Esophagus muscularis mucosa (tissue), 4 donors: Measurements from ENCODE around the gene ATP7A. TPM values are rescaled to one million over a fixed set of nuclear protein-coding genes. Genes with fewer than 3 reads are reported as not detected.
A peak's percentile ranks its signal among the peaks of the same experiment; 100 is the strongest.
"Not testable (repeated sequence)": the region's sequence is repeated elsewhere in the genome, so short reads cannot be mapped to it uniquely, and the experiment has no call there.

Experiments used
- DNase-seq: peaks from one replicate; pipeline ENCODE4 v3.0.0-alpha.2; 2017; ENCODE audit errors: extremely low spot score
- H3K27ac ChIP-seq, 4 donors: fragments of 200-600 bp; sonication (generic); replicated peaks in 1 of 4; 1 replicate in 3 of 4; 2 replicates in 1 of 4; pipeline ENCODE4 v1.5.1; 2016 to 2019; ENCODE audit warnings: mild to moderate bottlenecking in 1 of 4
- H3K27me3 ChIP-seq, 4 donors: fragments of 200-600 bp; sonication (generic); one replicate each; pipeline versions ENCODE4 v1.5.1 to v1.6.0; 2016 to 2019
- H3K36me3 ChIP-seq, 4 donors: fragments of 200-600 bp; sonication (generic); one replicate each; pipeline ENCODE4 v1.5.1; 2016 to 2019
- H3K4me1 ChIP-seq, 4 donors: fragments of 200-600 bp; sonication (generic); one replicate each; pipeline ENCODE4 v1.5.1; 2016 to 2019
- H3K4me3 ChIP-seq, 4 donors: fragments of 200-600 bp; sonication (generic); 1 replicate in 2 of 4; 2 replicates in 2 of 4; pipeline ENCODE4 v1.5.1; 2016 to 2019; ENCODE audit warnings: mild to moderate bottlenecking in 4 of 4, moderate library complexity in 1 of 4
- H3K9me3 ChIP-seq, 4 donors: fragments of 200-600 bp; sonication (generic); 1 replicate in 3 of 4; 2 replicates in 1 of 4; pipeline ENCODE4 v1.5.1; 2016 to 2019
- EP300 ChIP-seq: sonication (generic); formaldehyde crosslinking; IDR thresholded peaks from one replicate; pipeline ENCODE4 v1.6.1; 2017; ENCODE audit warnings: antibody characterized with exemption
- POLR2A ChIP-seq: fragments of 450-650 bp; IDR thresholded peaks from one replicate; pipeline ENCODE4 v1.6.1; 2017; ENCODE audit warnings: antibody characterized with exemption, moderate library complexity, mild to moderate bottlenecking, low read depth
- POLR2AphosphoS5 ChIP-seq, 2 donors: sonication (generic); formaldehyde crosslinking; IDR thresholded peaks; one replicate each; pipeline ENCODE4 v1.6.1; 2017; ENCODE audit warnings: antibody characterized with exemption in 2 of 2
- WGBS: methylation state at CpG from one replicate; pipeline ENCODE4 v1.1.5; 2018; 5-methylcytosine and 5-hydroxymethylcytosine counted together
- intact Hi-C: fragments of 100-400 bp; cut with DNase I; formaldehyde crosslinking; loops from one replicate; pipeline ENCODE4 v1.15.1; 2023
- small RNA-seq, 3 donors: library from RNA; depleted of rRNA; stranded (forward); fragments of <200 nt; gene quantifications; one replicate each; pipeline ENCODE3, GENCODE V24; 2016
- total RNA-seq, 4 donors: library from RNA; depleted of rRNA; stranded (reverse); fragments of >200 nt; gene quantifications; one replicate each; pipeline versions ENCODE4 v1.1.0 to v1.2.1, GENCODE V29; 2016
- TF ChIP-seq, protein P1 (sequence below), 3 experiments: fragments of 200-600 bp in 2 of 3; fragments of 450-650 bp in 1 of 3; sonication (generic) in 2 of 3; IDR thresholded peaks; one replicate each; pipeline ENCODE4 v1.5.1; 2017 to 2019; ENCODE audit warnings: antibody characterized with exemption in 3 of 3, mild to moderate bottlenecking in 2 of 3, moderate library complexity in 1 of 3

ATP7A gene
- total RNA-seq, 4 donors from 2014 or later, result 10.7 to 14.1 (median 12.8) TPM

- H3K9me3 ChIP-seq, result peaks cover 0 to 8% (median 0%) of the 10 kb centered on the region in 4 donors
- no peak for DNase-seq
- TF ChIP-seq, protein P1, sequence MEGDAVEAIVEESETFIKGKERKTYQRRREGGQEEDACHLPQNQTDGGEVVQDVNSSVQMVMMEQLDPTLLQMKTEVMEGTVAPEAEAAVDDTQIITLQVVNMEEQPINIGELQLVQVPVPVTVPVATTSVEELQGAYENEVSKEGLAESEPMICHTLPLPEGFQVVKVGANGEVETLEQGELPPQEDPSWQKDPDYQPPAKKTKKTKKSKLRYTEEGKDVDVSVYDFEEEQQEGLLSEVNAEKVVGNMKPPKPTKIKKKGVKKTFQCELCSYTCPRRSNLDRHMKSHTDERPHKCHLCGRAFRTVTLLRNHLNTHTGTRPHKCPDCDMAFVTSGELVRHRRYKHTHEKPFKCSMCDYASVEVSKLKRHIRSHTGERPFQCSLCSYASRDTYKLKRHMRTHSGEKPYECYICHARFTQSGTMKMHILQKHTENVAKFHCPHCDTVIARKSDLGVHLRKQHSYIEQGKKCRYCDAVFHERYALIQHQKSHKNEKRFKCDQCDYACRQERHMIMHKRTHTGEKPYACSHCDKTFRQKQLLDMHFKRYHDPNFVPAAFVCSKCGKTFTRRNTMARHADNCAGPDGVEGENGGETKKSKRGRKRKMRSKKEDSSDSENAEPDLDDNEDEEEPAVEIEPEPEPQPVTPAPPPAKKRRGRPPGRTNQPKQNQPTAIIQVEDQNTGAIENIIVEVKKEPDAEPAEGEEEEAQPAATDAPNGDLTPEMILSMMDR (IDR thresholded peaks at IDR 0.05), result no peak
- TF ChIP-seq POLR2A (no peak), POLR2AphosphoS5 (IDR thresholded peaks at IDR 0.05) (no peak), EP300 (no peak)
- no peaks in the 10 kb centered on the region for H3K36me3 ChIP-seq
- no peak overlapping the region for H3K4me3 ChIP-seq
- H3K27ac ChIP-seq, result no peak overlapping the region
- intact Hi-C loops, result no loop called here
- H3K4me1 ChIP-seq, result no peaks in the 10 kb centered on the region
- no peaks in the 10 kb centered on the region for H3K27me3 ChIP-seq
These were observed 163.6 kb downstream of the ATP7A start for GRCh38 chrX:78074088-78074487.

DNA sequence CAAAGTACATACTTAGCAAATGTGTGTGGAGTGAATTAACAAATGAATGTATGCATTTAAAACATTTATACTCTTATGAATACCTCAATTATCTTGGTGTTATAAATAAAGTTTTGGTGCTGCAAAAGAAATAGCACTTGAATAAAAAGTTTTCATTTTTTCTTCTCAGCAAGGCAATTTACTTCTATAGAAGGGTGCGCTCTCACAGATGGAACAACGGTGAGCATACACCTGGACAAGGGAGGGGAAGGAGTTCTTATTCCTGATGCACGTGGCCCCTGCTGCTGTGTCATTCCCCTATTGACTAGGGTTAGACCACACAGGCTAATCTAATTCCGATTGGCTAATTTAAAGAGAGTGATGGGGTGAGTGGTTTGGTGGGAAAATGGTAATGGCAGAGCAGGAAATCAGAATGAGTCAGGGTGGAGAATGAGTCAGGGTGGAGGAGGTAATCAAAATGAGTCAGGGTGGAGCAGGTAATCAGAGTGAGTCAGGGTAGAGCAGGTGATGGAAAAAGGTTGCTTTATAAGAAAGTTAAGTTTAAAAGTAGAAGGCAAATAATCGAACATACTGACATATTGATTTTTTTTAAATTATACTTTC is 165.4 kb downstream of the ATP7A start:
- 81% methylated on average over 5 of the region's 5 CpGs for WGBS
- H3K9me3 ChIP-seq, result peaks cover 0 to 8% (median 0%) of the 10 kb centered on the region in 4 donors
- no peaks in the 10 kb centered on the region for H3K27me3 ChIP-seq
- DNase-seq, result no peak
- no peak for TF ChIP-seq EP300
- TF ChIP-seq POLR2A, result no peak
- TF ChIP-seq, protein P1 (IDR thresholded peaks at IDR 0.05), result no peak
- TF ChIP-seq POLR2AphosphoS5 (IDR thresholded peaks at IDR 0.05), result no peak
- no peak overlapping the region for H3K4me3 ChIP-seq
- H3K27ac ChIP-seq, result no peak overlapping the region
- intact Hi-C loops, result no loop called here
- H3K4me1 ChIP-seq, result no peaks in the 10 kb centered on the region
- no peaks in the 10 kb centered on the region for H3K36me3 ChIP-seq

DNA sequence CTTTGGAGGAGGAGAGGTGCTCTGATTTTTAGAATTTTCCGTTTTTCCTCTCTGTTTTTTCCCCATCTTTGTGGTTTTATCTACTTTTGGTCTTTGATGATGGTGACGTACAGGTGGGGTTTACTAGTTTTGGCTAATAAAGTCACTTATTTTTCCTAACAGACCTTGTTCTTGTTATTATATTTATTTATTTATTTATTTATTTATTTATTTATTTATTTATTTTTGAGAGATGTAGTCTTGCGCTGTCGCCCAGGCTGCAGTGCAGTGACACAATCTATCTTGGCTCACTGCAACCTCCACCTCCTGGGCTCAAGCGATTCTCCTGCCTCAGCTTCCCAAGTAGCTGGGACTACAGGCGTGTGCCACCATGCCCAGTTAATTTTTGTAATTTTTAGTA is 170.9 kb downstream of the ATP7A start:
- intact Hi-C loops, H3K4me1 ChIP-seq, DNase-seq, H3K27ac ChIP-seq, H3K4me3 ChIP-seq, H3K9me3 ChIP-seq, H3K27me3 ChIP-seq, H3K36me3 ChIP-seq: not testable (repeated sequence)
- WGBS, result 79% methylated on average over 6 of the region's 6 CpGs

- H3K4me1 ChIP-seq, result no peaks in the 10 kb centered on the region
These were observed 181.8 kb downstream of the ATP7A start for GRCh38 chrX:78092296-78092695.

DNA sequence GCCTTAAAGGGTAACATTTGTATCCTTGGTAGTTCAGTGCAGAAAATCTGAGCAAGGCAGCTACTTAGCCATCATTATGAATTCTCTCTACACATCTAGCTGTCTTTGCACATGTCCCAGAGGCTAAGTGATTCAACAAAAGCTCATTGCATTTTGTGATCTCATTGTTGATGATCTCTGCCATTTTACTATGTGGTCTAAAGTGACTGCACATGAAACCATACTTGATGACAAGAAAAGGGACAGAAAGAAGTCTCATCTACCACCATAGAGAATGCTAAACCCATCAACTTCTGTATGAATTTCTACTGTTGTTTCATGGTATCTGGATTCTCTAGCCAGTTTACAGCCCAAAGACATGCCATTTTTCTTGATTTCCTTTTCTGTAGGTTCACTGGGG is 187.6 kb downstream of the ATP7A start:
- intact Hi-C loops, result no loop called here
- no peak for DNase-seq
- Histone ChIP-seq H3K4me1 (peaks cover 0 to 2% (median under 1%) of the 10 kb centered on the region in 4 donors), H3K27me3 (peaks cover 0 to 5% (median 0%) of the 10 kb centered on the region in 4 donors), H3K9me3 (no peaks in the 10 kb centered on the region), H3K27ac (no peak overlapping the region), H3K4me3 (no peak overlapping the region), H3K36me3 (no peaks in the 10 kb centered on the region)
- TF ChIP-seq, protein P1 (IDR thresholded peaks at IDR 0.05), result no peak
- TF ChIP-seq EP300 (no peak), POLR2AphosphoS5 (IDR thresholded peaks at IDR 0.05) (no peak), POLR2A (no peak)

More at GRCh38 chrX:78092296-78092695, 181.8 kb downstream of the ATP7A start:
- H3K4me3 ChIP-seq, result no peak overlapping the region
- H3K27ac ChIP-seq, result no peak overlapping the region
- H3K27me3 ChIP-seq, result no peaks in the 10 kb centered on the region
- no peaks in the 10 kb centered on the region for H3K36me3 ChIP-seq
- WGBS, result 25% methylated on average over 2 of the region's 2 CpGs
- no peak for DNase-seq
- no peaks in the 10 kb centered on the region for H3K9me3 ChIP-seq
- no peak for TF ChIP-seq POLR2AphosphoS5 (IDR thresholded peaks at IDR 0.05)
- TF ChIP-seq, protein P1 (IDR thresholded peaks at IDR 0.05), result peak; percentile 29 to 42 (median 38)
- intact Hi-C loops, result no loop called here

Small RNA genes lying within 50 kb of the gene (small RNA-seq; reads per million reads assigned to genes)
- gene RN7SL460P, result 0 reads per million in 3 donors

Other genes starting within 250 kb of the ATP7A start
- gene ATRX, start 124.5 kb upstream of the ATP7A start, total RNA-seq, result 100 to 1,000 TPM in 1 of 4 donors, 10 to 100 TPM in 3; 71.1 to 105 (median 95.8) TPM
- 10 to 100 TPM; 20.8 to 33.0 (median 26.8) TPM for gene MAGT1, start 15.3 kb upstream of the ATP7A start, total RNA-seq
- 1,000 to 10,000 TPM in 1 of 4 donors, 100 to 1,000 TPM in 3; 247 to 1,033 (median 401) TPM for gene COX7B, start 11.2 kb upstream of the ATP7A start, total RNA-seq
- gene PGAM4, start 58.9 kb downstream of the ATP7A start, total RNA-seq, result not detected
- 100 to 1,000 TPM; 187 to 236 (median 229) TPM for gene PGK1, start 193.6 kb downstream of the ATP7A start, total RNA-seq
- 10 to 100 TPM; 35.8 to 71.2 (median 58.2) TPM for gene TAF9B, start 229.0 kb downstream of the ATP7A start, total RNA-seq